Caki2 (cell line): ENCODE data around the gene PSD2. TPM values are rescaled to one million over a fixed set of nuclear protein-coding genes. Genes with fewer than 3 reads are reported as not detected.

Source experiments
- DNase-seq: peaks from one replicate; pipeline ENCODE4 v3.0.0-alpha.2; 2015; ENCODE audit warnings: low read depth
- in situ Hi-C: cut with HindIII; loops from 2 replicates; pipeline ENCODE4 v1.10.0; 2016; ENCODE audit warnings: low sequenced_read_pairs, low pct_unique_long_range_greater_than_20kb, mixed read lengths
- total RNA-seq: library from RNA; depleted of rRNA; stranded (reverse); fragments of >200 nt; shearing (Covaris generic); gene quantifications from 2 replicates; pipeline ENCODE4 v1.2.3, GENCODE V29; 2014; ENCODE audit warnings: low replicate concordance

The PSD2 gene
- total RNA-seq, 1 experiment from 2014 or later, result not detected

- no peak for DNase-seq
- in situ Hi-C loops, result no loop called here
Observed at GRCh38 chr5:139822553-139823425, 27.2 kb downstream of the PSD2 start.

GRCh38 chr5:139823757-139824355 lies 28.2 kb downstream of the PSD2 start:
- in situ Hi-C loops, result no loop called here
- no peak for DNase-seq

GRCh38 chr5:139825690-139826089 lies 30.1 kb downstream of the PSD2 start:
- DNase-seq, result no peak
- in situ Hi-C loops, result no loop called here

GRCh38 chr5:139828207-139828895 lies 32.7 kb downstream of the PSD2 start:
- in situ Hi-C loops, result no loop called here
- DNase-seq, result no peak

GRCh38 chr5:139829471-139829870 lies 33.9 kb downstream of the PSD2 start:
- in situ Hi-C loops, result no loop called here
- DNase-seq, result no peak

GRCh38 chr5:139831624-139832023 lies 36.0 kb downstream of the PSD2 start:
- in situ Hi-C loops, result no loop called here

GRCh38 chr5:139833525-139833924 lies 37.9 kb downstream of the PSD2 start:
- no peak for DNase-seq
- in situ Hi-C loops, result no loop called here

More at GRCh38 chr5:139831624-139832023, 36.0 kb downstream of the PSD2 start:
- DNase-seq, result no peak

GRCh38 chr5:139835656-139836055 lies 40.0 kb downstream of the PSD2 start:
- in situ Hi-C loops, result no loop called here
- no peak for DNase-seq

GRCh38 chr5:139836469-139837208 lies 41.0 kb downstream of the PSD2 start:
- in situ Hi-C loops, result no loop called here
- no peak for DNase-seq

GRCh38 chr5:139837711-139838380 lies 42.2 kb downstream of the PSD2 start:
- in situ Hi-C loops, result no loop called here
- DNase-seq, result no peak

GRCh38 chr5:139838381-139839197 lies 43.0 kb downstream of the PSD2 start:
- in situ Hi-C loops, result no loop called here
- no peak for DNase-seq

- DNase-seq, result no peak
- in situ Hi-C loops, result no loop called here
Observed at GRCh38 chr5:139839232-139839815, 43.7 kb downstream of the PSD2 start.

- in situ Hi-C loops, result no loop called here
- DNase-seq, result no peak
Observed at GRCh38 chr5:139839918-139840317, 44.3 kb downstream of the PSD2 start.

GRCh38 chr5:139841549-139841948 lies 45.9 kb downstream of the PSD2 start:
- DNase-seq, result no peak
- in situ Hi-C loops, result no loop called here

- no peak for DNase-seq
- in situ Hi-C loops, result no loop called here
Observed at GRCh38 chr5:139842321-139842720, 46.7 kb downstream of the PSD2 start.

GRCh38 chr5:139843991-139844390 lies 48.4 kb downstream of the PSD2 start:
- no peak for DNase-seq
- in situ Hi-C loops, result no loop called here
